ENCODE results near the gene PLK5. TPM values are rescaled to one million over a fixed set of nuclear protein-coding genes. Genes with fewer than 3 reads are reported as not detected.
"Not testable (repeated sequence)": the region's sequence is repeated elsewhere in the genome, so short reads cannot be mapped to it uniquely, and the experiment has no call there.

PLK5 gene
- total RNA-seq, 1 donor from 2014 or later = not detected

- Histone ChIP-seq H3K4me3 (ENCODE audit: low read depth, low read length) (no peak overlapping the region), H3K36me3 (ENCODE audit: control insufficient read depth, insufficient read depth, low read length) (no peaks in the 10 kb centered on the region), H3K27me3 (ENCODE audit: control insufficient read depth, insufficient read depth, low read length) (no peaks in the 10 kb centered on the region)
- DNase-seq (ENCODE audit: low read depth) (no peak), FAIRE-seq (no peak)
- TF ChIP-seq CTCF (IDR thresholded peaks at IDR 0.05; ENCODE audit: insufficient read depth, low read length, severe bottlenecking) = no peak
Measured at GRCh38 chr19:1514986-1515721, 8.7 kb upstream of the PLK5 start.

GRCh38 chr19:1516395-1516753 is 7.5 kb upstream of the PLK5 start:
- DNase-seq (ENCODE audit: low read depth) (no peak), FAIRE-seq (no peak)
- Histone ChIP-seq H3K4me3 (ENCODE audit: low read depth, low read length) (no peak overlapping the region), H3K36me3 (ENCODE audit: control insufficient read depth, insufficient read depth, low read length) (no peaks in the 10 kb centered on the region), H3K27me3 (ENCODE audit: control insufficient read depth, insufficient read depth, low read length) (no peaks in the 10 kb centered on the region)
- no peak for TF ChIP-seq CTCF (IDR thresholded peaks at IDR 0.05; ENCODE audit: insufficient read depth, low read length, severe bottlenecking)

GRCh38 chr19:1518471-1518870 is 5.4 kb upstream of the PLK5 start:
- DNase-seq (ENCODE audit: low read depth) (no peak), FAIRE-seq (no peak)
- Histone ChIP-seq H3K36me3 (ENCODE audit: control insufficient read depth, insufficient read depth, low read length) (no peaks in the 10 kb centered on the region), H3K27me3 (ENCODE audit: control insufficient read depth, insufficient read depth, low read length) (peaks cover 5% of the 10 kb centered on the region), H3K4me3 (ENCODE audit: low read depth, low read length) (no peak overlapping the region)
- TF ChIP-seq CTCF (IDR thresholded peaks at IDR 0.05; ENCODE audit: insufficient read depth, low read length, severe bottlenecking) = no peak

GRCh38 chr19:1519802-1520201 is 4.1 kb upstream of the PLK5 start:
- not testable (repeated sequence) for H3K36me3 ChIP-seq (ENCODE audit: control insufficient read depth, insufficient read depth, low read length); FAIRE-seq; DNase-seq (ENCODE audit: low read depth); H3K4me3 ChIP-seq (ENCODE audit: low read depth, low read length)
- H3K27me3 ChIP-seq (ENCODE audit: control insufficient read depth, insufficient read depth, low read length) = peaks cover 12% of the 10 kb centered on the region

GRCh38 chr19:1520203-1520780 is 3.6 kb upstream of the PLK5 start:
- TF ChIP-seq CTCF (IDR thresholded peaks at IDR 0.05; ENCODE audit: insufficient read depth, low read length, severe bottlenecking) = no peak
- DNase-seq (ENCODE audit: low read depth) = no peak
- FAIRE-seq = no peak
- H3K36me3 ChIP-seq (ENCODE audit: control insufficient read depth, insufficient read depth, low read length) = no peaks in the 10 kb centered on the region
- no peak overlapping the region for H3K4me3 ChIP-seq (ENCODE audit: low read depth, low read length)
- H3K27me3 ChIP-seq (ENCODE audit: control insufficient read depth, insufficient read depth, low read length) = peaks cover 14% of the 10 kb centered on the region

GRCh38 chr19:1521636-1522035 is 2.2 kb upstream of the PLK5 start:
- Histone ChIP-seq H3K36me3 (ENCODE audit: control insufficient read depth, insufficient read depth, low read length) (no peaks in the 10 kb centered on the region), H3K27me3 (ENCODE audit: control insufficient read depth, insufficient read depth, low read length) (peaks cover 14% of the 10 kb centered on the region), H3K4me3 (ENCODE audit: low read depth, low read length) (no peak overlapping the region)
- DNase-seq (ENCODE audit: low read depth) (no peak), FAIRE-seq (no peak)
- no peak for TF ChIP-seq CTCF (IDR thresholded peaks at IDR 0.05; ENCODE audit: insufficient read depth, low read length, severe bottlenecking)
